GM06990 (cell line): ENCODE data around the gene CDIPT.

Source experiments
- DNase-seq: peaks from one replicate; pipeline ENCODE4 v3.0.0-alpha.2; 2011; ENCODE audit not compliant: insufficient read length; ENCODE audit errors: extremely low read depth
- H3K27me3 ChIP-seq: replicated peaks from 2 replicates; pipeline ENCODE4 v1.6.0; 2011; ENCODE audit warnings: low read length; ENCODE audit not compliant: control insufficient read depth, insufficient read depth
- H3K36me3 ChIP-seq: 2 replicates; pipeline ENCODE4 v1.5.1; 2011; ENCODE audit warnings: low read length; ENCODE audit not compliant: control insufficient read depth, insufficient read depth
- H3K4me3 ChIP-seq: replicated peaks from 2 replicates; pipeline ENCODE4 v1.5.1; 2011; ENCODE audit warnings: low read depth, mild to moderate bottlenecking, control low read depth, low read length
- TF ChIP-seq, protein P1 (sequence below): IDR thresholded peaks from 2 replicates; pipeline ENCODE4 v1.5.1; 2011; ENCODE audit warnings: low read length, control low read depth, mild to moderate bottlenecking, inconsistent platforms; ENCODE audit not compliant: insufficient read depth, poor library complexity, severe bottlenecking

Gene CDIPT

DNA sequence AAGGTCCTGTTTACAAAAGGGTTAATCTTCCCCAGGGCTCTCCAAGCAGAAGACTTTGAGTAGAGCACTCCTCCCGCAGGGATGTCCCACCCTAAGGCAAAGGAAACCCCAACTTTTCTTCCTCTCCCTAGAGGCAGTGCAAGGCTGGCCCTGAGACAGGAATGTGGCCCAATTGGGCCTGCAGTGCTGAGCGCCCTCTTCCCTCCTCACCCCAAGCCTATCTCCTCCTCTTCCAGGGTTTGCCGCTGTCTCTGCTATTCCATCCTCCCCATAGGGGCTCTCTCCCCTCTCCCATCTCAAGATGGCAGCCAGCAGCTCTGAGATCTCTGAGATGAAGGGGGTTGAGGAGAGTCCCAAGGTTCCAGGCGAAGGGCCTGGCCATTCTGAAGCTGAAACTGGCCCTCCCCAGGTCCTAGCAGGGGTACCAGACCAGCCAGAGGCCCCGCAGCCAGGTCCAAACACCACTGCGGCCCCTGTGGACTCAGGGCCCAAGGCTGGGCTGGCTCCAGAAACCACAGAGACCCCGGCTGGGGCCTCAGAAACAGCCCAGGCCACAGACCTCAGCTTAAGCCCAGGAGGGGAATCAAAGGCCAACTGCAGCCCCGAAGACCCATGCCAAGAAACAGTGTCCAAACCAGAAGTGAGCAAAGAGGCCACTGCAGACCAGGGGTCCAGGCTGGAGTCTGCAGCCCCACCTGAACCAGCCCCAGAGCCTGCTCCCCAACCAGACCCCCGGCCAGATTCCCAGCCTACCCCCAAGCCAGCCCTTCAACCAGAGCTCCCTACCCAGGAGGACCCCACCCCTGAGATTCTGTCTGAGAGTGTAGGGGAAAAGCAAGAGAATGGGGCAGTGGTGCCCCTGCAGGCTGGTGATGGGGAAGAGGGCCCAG lies 50.0 kb downstream of the CDIPT start:
- Histone ChIP-seq H3K27me3 (no peaks in the 10 kb centered on the region), H3K36me3 (peaks cover 14% of the 10 kb centered on the region), H3K4me3 (no peak overlapping the region)
- no peak for DNase-seq
- TF ChIP-seq, protein P1, sequence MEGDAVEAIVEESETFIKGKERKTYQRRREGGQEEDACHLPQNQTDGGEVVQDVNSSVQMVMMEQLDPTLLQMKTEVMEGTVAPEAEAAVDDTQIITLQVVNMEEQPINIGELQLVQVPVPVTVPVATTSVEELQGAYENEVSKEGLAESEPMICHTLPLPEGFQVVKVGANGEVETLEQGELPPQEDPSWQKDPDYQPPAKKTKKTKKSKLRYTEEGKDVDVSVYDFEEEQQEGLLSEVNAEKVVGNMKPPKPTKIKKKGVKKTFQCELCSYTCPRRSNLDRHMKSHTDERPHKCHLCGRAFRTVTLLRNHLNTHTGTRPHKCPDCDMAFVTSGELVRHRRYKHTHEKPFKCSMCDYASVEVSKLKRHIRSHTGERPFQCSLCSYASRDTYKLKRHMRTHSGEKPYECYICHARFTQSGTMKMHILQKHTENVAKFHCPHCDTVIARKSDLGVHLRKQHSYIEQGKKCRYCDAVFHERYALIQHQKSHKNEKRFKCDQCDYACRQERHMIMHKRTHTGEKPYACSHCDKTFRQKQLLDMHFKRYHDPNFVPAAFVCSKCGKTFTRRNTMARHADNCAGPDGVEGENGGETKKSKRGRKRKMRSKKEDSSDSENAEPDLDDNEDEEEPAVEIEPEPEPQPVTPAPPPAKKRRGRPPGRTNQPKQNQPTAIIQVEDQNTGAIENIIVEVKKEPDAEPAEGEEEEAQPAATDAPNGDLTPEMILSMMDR, result no peak

DNA sequence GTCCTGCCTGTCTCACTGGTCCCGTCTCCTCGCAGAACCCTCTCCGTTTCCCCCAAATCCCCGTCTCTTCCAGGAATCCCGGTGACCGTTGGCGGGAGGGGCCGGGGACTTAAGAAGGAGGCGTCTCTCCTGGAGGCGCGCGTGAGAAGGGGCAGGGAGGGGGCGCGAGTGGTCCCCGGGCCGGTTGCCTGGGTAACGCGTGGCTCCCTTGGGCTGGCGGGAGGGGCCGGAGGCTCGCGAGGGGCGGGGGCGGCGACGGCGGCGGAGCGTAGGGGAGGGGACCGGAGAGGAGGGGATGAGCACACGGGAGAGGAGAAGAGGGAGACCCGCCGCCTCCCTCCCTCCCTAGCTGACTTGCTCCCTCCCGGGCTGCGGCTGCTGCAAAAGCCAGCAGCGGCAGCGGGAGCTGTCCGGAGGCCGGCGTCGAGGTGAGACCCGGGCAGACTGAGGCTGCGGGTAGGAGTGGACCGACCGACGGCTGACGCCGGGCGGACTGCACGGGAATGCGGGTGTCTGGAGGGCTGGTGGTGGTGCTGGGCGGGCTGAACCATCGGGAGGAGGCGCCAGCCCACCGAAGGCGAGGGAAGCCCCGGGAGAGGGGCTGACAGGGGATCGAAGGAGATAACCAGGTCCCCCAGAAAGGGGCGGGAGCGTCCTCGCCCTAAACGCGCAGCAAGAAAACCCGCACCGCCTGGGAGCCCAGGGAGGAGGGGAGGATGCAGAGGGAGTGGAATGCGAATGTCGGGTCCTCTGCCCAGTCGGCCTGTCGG lies 50.9 kb downstream of the CDIPT start, which contains the start of gene PRRT2:
Gene PRRT2 (plus strand): TSS at position 298 of the 770 bp plus-strand sequence. CDS start 862 bp downstream, outside the sequence.
- Histone ChIP-seq H3K4me3 (peak within 1 kb of the TSS; percentile 54), H3K36me3 (peaks cover 15% of the 10 kb centered on the region), H3K27me3 (no peaks in the 10 kb centered on the region)
- peak; percentile 60 for DNase-seq
- TF ChIP-seq, protein P1, result no peak

- TF ChIP-seq, protein P1, result no peak
- Histone ChIP-seq H3K4me3 (peak overlapping the region; percentile 54), H3K27me3 (no peaks in the 10 kb centered on the region), H3K36me3 (peaks cover 15% of the 10 kb centered on the region)
- peak; percentile 77 for DNase-seq
Measured at GRCh38 chr16:29811170-29811895, 51.7 kb downstream of the CDIPT start.

DNA sequence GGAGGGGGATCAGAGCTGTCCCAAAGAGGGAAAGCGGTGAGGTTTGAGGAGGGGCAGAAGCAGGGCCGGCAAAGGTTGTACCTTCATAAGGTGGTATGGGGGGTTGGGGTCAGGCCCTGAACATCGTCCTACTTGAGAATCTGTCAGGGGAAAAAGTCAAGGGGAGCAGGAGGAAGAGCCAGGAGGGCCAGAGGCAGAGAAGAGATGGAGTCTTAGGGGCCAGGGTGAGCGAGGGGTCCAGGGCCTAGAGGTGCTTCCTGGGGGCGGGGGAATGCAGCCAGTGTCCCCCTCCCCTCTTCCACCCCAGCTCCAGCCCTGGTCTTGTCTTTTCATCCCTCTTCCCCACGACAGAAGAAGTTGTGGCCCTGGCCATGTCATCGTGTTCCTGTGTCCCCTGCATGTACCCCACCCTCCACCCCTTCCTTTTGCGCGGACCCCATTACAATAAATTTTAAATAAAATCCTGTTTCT lies 52.3 kb downstream of the CDIPT start:
- H3K4me3 ChIP-seq, result peak overlapping the region; percentile 54

More for the DNA sequence above, 52.3 kb downstream of the CDIPT start:
- Histone ChIP-seq H3K27me3 (no peaks in the 10 kb centered on the region), H3K36me3 (peaks cover 15% of the 10 kb centered on the region)
- TF ChIP-seq, protein P1, result no peak
- DNase-seq, result no peak
